ENCODE measurements around the gene DPF3.
A peak's percentile ranks its signal among the peaks of the same experiment; 100 is the strongest.

DPF3 gene

DNA sequence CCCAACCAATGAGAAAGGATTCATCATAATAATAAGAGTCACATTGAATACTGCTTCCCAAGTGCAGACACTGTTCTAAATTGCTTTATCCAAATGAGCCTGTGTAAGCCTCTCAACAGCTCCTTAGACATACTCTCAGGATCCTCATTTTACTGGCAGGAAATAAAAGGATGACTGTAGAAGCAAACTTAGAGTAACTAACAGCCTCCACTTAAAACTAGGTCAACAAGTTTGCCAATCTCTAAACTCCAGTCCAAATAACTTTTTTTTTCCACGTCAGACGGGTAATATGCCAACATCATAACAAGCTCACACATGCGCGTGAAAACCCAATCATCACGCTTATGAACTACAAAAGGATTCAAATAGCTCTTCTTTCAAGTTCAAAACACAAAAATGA is 15.3 kb upstream of the DPF3 start:
- no peak overlapping the region for H3K23ac ChIP-seq (ENCODE audit: low read depth, low read length, poor library complexity)
- H2AK5ac ChIP-seq (ENCODE audit: low read depth, low read length) = no peak overlapping the region
- no peak overlapping the region for H2BK12ac ChIP-seq (ENCODE audit: low read length)
- no peaks in the 10 kb centered on the region for H3K9me3 ChIP-seq (replicated peaks in 1 of 2; ENCODE audit: control insufficient read depth in 2 of 2, insufficient read depth in 1 of 2, low read depth in 1 of 2, low read length in 2 of 2)
- H3K9ac ChIP-seq (ENCODE audit: low read depth, low read length, poor library complexity) = no peak overlapping the region
- WGBS, 2 donors (ENCODE audit: extremely low coverage in 2 of 2, insufficient read length in 2 of 2, insufficient replicate concordance in 1 of 2) = no CpG with 5 or more reads among the region's 5 CpGs
- no peak overlapping the region for H3K18ac ChIP-seq (ENCODE audit: low read length)
- H2AFZ ChIP-seq (ENCODE audit: low read length) = no peak overlapping the region
- H3K4ac ChIP-seq (ENCODE audit: low read length) = no peak overlapping the region
- H4K8ac ChIP-seq (ENCODE audit: low read depth, low read length) = no peak overlapping the region
- no peaks in the 10 kb centered on the region for H3K27me3 ChIP-seq (ENCODE audit: control insufficient read depth in 3 of 3, insufficient read depth in 3 of 3, low read depth in 1 of 3, low read length in 3 of 3)
- no peak overlapping the region for H3K4me2 ChIP-seq (ENCODE audit: insufficient read depth, low read length, poor library complexity, severe bottlenecking)
- no peak overlapping the region for H4K91ac ChIP-seq (ENCODE audit: low read depth, low read length, poor library complexity)
- no peaks in the 10 kb centered on the region for H3K79me1 ChIP-seq (ENCODE audit: low read depth, low read length)
- peaks cover 0 to 4% of the 10 kb centered on the region in 2 donors for H3K4me1 ChIP-seq (ENCODE audit: control insufficient read depth in 2 of 2, insufficient read depth in 1 of 2, low read depth in 1 of 2, low read length in 2 of 2)
- H3K14ac ChIP-seq (ENCODE audit: low read length) = no peak overlapping the region
- no peak overlapping the region for H2BK5ac ChIP-seq (ENCODE audit: low read length)
- H3K4me3 ChIP-seq (ENCODE audit: low read length in 2 of 2) = no peak overlapping the region
- H3K36me3 ChIP-seq (replicated peaks in 1 of 2; ENCODE audit: control insufficient read depth in 2 of 2, insufficient read depth in 2 of 2, low read length in 2 of 2) = no peaks in the 10 kb centered on the region
- no peak overlapping the region for H2BK120ac ChIP-seq (ENCODE audit: low read depth, low read length)
- no peak for DNase-seq (ENCODE audit: low spot score)
- no peak overlapping the region for H3K27ac ChIP-seq (replicated peaks; ENCODE audit: low read length)
- H2BK15ac ChIP-seq (ENCODE audit: low read length) = no peak overlapping the region

DNA sequence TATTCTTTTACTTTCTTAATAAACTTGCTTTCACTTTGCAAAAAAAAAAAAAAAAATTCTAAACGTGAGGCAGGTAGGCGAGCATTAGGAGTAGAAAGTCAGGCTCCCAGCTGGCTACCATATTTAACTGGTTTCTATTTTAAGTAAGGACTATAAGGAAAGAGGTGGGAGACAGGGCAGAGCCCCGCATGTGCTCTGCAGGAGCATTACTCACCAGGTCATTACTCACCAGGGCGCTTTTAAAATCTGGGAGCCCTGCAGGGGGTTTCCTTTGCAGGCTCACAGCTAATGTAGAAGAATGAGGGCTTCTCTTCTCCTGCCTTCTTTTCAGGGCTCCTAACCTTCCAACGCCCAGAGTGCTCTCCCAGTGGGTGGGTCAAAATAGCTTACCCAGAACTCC is 14.0 kb upstream of the DPF3 start:
- Histone ChIP-seq H3K23ac (ENCODE audit: low read depth, low read length, poor library complexity) (no peak overlapping the region), H3K4me3 (ENCODE audit: low read length in 2 of 2) (no peak overlapping the region), H2BK120ac (ENCODE audit: low read depth, low read length) (no peak overlapping the region), H3K4me2 (ENCODE audit: insufficient read depth, low read length, poor library complexity, severe bottlenecking) (no peak overlapping the region), H2AK5ac (ENCODE audit: low read depth, low read length) (no peak overlapping the region), H3K27ac (replicated peaks; ENCODE audit: low read length) (no peak overlapping the region), H2BK5ac (ENCODE audit: low read length) (no peak overlapping the region), H4K8ac (ENCODE audit: low read depth, low read length) (no peak overlapping the region), H2AFZ (ENCODE audit: low read length) (peak overlapping the region; percentile 13), H3K9ac (ENCODE audit: low read depth, low read length, poor library complexity) (no peak overlapping the region), H3K4ac (ENCODE audit: low read length) (no peak overlapping the region), H3K9me3 (replicated peaks in 1 of 2; ENCODE audit: control insufficient read depth in 2 of 2, insufficient read depth in 1 of 2, low read depth in 1 of 2, low read length in 2 of 2) (no peaks in the 10 kb centered on the region), H3K4me1 (ENCODE audit: control insufficient read depth in 2 of 2, insufficient read depth in 1 of 2, low read depth in 1 of 2, low read length in 2 of 2) (peaks cover 0 to 4% of the 10 kb centered on the region in 2 donors), H2BK12ac (ENCODE audit: low read length) (no peak overlapping the region), H3K18ac (ENCODE audit: low read length) (no peak overlapping the region), H4K91ac (ENCODE audit: low read depth, low read length, poor library complexity) (no peak overlapping the region), H3K27me3 (ENCODE audit: control insufficient read depth in 3 of 3, insufficient read depth in 3 of 3, low read depth in 1 of 3, low read length in 3 of 3) (no peaks in the 10 kb centered on the region), H3K79me1 (ENCODE audit: low read depth, low read length) (no peaks in the 10 kb centered on the region), H3K36me3 (replicated peaks in 1 of 2; ENCODE audit: control insufficient read depth in 2 of 2, insufficient read depth in 2 of 2, low read length in 2 of 2) (no peaks in the 10 kb centered on the region), H3K14ac (ENCODE audit: low read length) (no peak overlapping the region), H2BK15ac (ENCODE audit: low read length) (no peak overlapping the region)
- DNase-seq (ENCODE audit: low spot score) = no peak
- WGBS, 2 donors (ENCODE audit: extremely low coverage in 2 of 2, insufficient read length in 2 of 2, insufficient replicate concordance in 1 of 2) = no CpG with 5 or more reads among the region's 5 CpGs

DNA sequence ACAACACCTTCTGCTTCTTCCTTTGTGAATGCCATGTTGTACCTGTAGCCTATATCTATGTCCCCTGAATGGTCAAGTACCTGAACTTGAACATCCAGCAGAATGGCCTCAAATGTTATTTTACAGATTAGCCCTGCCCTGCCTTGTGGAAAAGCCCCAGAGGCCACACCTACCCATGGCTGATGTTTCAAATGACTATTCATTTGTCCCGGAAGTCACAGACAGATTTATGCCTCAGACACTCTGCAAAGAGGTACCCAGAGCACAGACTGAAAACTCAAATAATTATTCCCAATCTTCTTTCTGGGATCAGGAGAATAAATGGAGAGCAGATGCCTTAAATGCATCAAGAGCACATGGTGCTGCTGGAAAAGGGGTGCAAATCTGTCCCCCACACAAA is 13.0 kb upstream of the DPF3 start:
- Histone ChIP-seq H3K4me3 (ENCODE audit: low read length in 2 of 2) (no peak overlapping the region), H3K27me3 (ENCODE audit: control insufficient read depth in 3 of 3, insufficient read depth in 3 of 3, low read depth in 1 of 3, low read length in 3 of 3) (no peaks in the 10 kb centered on the region), H3K23ac (ENCODE audit: low read depth, low read length, poor library complexity) (no peak overlapping the region), H2BK120ac (ENCODE audit: low read depth, low read length) (no peak overlapping the region), H3K4me1 (ENCODE audit: control insufficient read depth in 2 of 2, insufficient read depth in 1 of 2, low read depth in 1 of 2, low read length in 2 of 2) (peaks cover 0 to 4% of the 10 kb centered on the region in 2 donors), H2BK5ac (ENCODE audit: low read length) (no peak overlapping the region), H3K18ac (ENCODE audit: low read length) (no peak overlapping the region), H2AFZ (ENCODE audit: low read length) (no peak overlapping the region), H2BK12ac (ENCODE audit: low read length) (no peak overlapping the region), H4K8ac (ENCODE audit: low read depth, low read length) (no peak overlapping the region), H3K36me3 (replicated peaks in 1 of 2; ENCODE audit: control insufficient read depth in 2 of 2, insufficient read depth in 2 of 2, low read length in 2 of 2) (no peaks in the 10 kb centered on the region), H3K9me3 (replicated peaks in 1 of 2; ENCODE audit: control insufficient read depth in 2 of 2, insufficient read depth in 1 of 2, low read depth in 1 of 2, low read length in 2 of 2) (no peaks in the 10 kb centered on the region), H2BK15ac (ENCODE audit: low read length) (no peak overlapping the region), H4K91ac (ENCODE audit: low read depth, low read length, poor library complexity) (no peak overlapping the region), H3K14ac (ENCODE audit: low read length) (no peak overlapping the region), H3K4me2 (ENCODE audit: insufficient read depth, low read length, poor library complexity, severe bottlenecking) (no peak overlapping the region), H3K27ac (replicated peaks; ENCODE audit: low read length) (no peak overlapping the region), H2AK5ac (ENCODE audit: low read depth, low read length) (no peak overlapping the region), H3K9ac (ENCODE audit: low read depth, low read length, poor library complexity) (no peak overlapping the region), H3K4ac (ENCODE audit: low read length) (no peak overlapping the region), H3K79me1 (ENCODE audit: low read depth, low read length) (no peaks in the 10 kb centered on the region)
- WGBS, 2 donors (ENCODE audit: extremely low coverage in 2 of 2, insufficient read length in 2 of 2, insufficient replicate concordance in 1 of 2) = no CpG with 5 or more reads among the region's 1 CpG
- no peak for DNase-seq (ENCODE audit: low spot score)

DNA sequence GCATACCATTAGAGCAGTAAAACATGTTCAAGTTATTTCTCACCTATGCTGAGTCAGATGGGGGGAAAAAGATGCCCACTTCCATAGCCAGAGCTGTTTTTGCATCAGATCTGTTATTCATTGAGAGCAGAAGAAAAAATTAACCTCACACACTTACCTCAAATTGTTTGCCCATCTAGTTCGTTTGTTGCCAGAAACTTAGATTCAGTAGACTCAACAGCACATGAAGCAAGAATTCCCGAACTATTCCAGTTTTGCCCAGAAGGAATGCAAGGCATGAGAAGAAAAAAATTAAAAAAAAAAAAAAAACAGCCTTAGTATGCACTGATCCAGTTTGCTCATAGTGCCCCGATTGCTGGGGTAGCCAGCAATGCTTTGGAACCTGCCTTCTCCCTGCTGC is 12.4 kb upstream of the DPF3 start:
- H2BK120ac ChIP-seq (ENCODE audit: low read depth, low read length) = no peak overlapping the region
- no peak overlapping the region for H3K23ac ChIP-seq (ENCODE audit: low read depth, low read length, poor library complexity)
- H3K79me1 ChIP-seq (ENCODE audit: low read depth, low read length) = no peaks in the 10 kb centered on the region
- no peak overlapping the region for H2AK5ac ChIP-seq (ENCODE audit: low read depth, low read length)
- H2BK12ac ChIP-seq (ENCODE audit: low read length) = no peak overlapping the region
- no peak overlapping the region for H3K4me3 ChIP-seq (ENCODE audit: low read length in 2 of 2)
- peaks cover 0 to 4% of the 10 kb centered on the region in 2 donors for H3K4me1 ChIP-seq (ENCODE audit: control insufficient read depth in 2 of 2, insufficient read depth in 1 of 2, low read depth in 1 of 2, low read length in 2 of 2)
- H3K9ac ChIP-seq (ENCODE audit: low read depth, low read length, poor library complexity) = no peak overlapping the region
- no CpG with 5 or more reads among the region's 3 CpGs for WGBS, 2 donors (ENCODE audit: extremely low coverage in 2 of 2, insufficient read length in 2 of 2, insufficient replicate concordance in 1 of 2)
- no peak overlapping the region for H4K91ac ChIP-seq (ENCODE audit: low read depth, low read length, poor library complexity)
- H3K36me3 ChIP-seq (replicated peaks in 1 of 2; ENCODE audit: control insufficient read depth in 2 of 2, insufficient read depth in 2 of 2, low read length in 2 of 2) = no peaks in the 10 kb centered on the region
- no peak overlapping the region for H3K27ac ChIP-seq (replicated peaks; ENCODE audit: low read length)
- H3K4ac ChIP-seq (ENCODE audit: low read length) = no peak overlapping the region
- H2BK15ac ChIP-seq (ENCODE audit: low read length) = no peak overlapping the region
- H3K18ac ChIP-seq (ENCODE audit: low read length) = no peak overlapping the region
- no peaks in the 10 kb centered on the region for H3K9me3 ChIP-seq (replicated peaks in 1 of 2; ENCODE audit: control insufficient read depth in 2 of 2, insufficient read depth in 1 of 2, low read depth in 1 of 2, low read length in 2 of 2)
- H4K8ac ChIP-seq (ENCODE audit: low read depth, low read length) = no peak overlapping the region
- no peak overlapping the region for H2AFZ ChIP-seq (ENCODE audit: low read length)
- H3K4me2 ChIP-seq (ENCODE audit: insufficient read depth, low read length, poor library complexity, severe bottlenecking) = no peak overlapping the region
- no peak for DNase-seq (ENCODE audit: low spot score)
- peaks cover 0 to 5% (median 0%) of the 10 kb centered on the region in 3 experiments for H3K27me3 ChIP-seq (ENCODE audit: control insufficient read depth in 3 of 3, insufficient read depth in 3 of 3, low read depth in 1 of 3, low read length in 3 of 3)
- no peak overlapping the region for H3K14ac ChIP-seq (ENCODE audit: low read length)
- H2BK5ac ChIP-seq (ENCODE audit: low read length) = no peak overlapping the region

Measured in neuronal stem cell (in vitro differentiated cells).